CD4-positive, alpha-beta T cell treated with Interleukin-17A for 4 hours (primary cell): ENCODE data around the gene ATP10B.

ENCODE experiments used
- DNase-seq: peaks from one replicate; pipeline ENCODE4 v3.0.0-alpha.2; 2020; ENCODE audit warnings: mixed read lengths

The ATP10B gene

GRCh38 chr5:160626322-160626721 lies 225.7 kb downstream of the ATP10B start:
- no peak for DNase-seq

- DNase-seq = no peak
Observed at GRCh38 chr5:160621526-160621925, 230.5 kb downstream of the ATP10B start.

- no peak for DNase-seq
Observed at GRCh38 chr5:160620401-160620800, 231.6 kb downstream of the ATP10B start.

- DNase-seq = no peak
Observed at GRCh38 chr5:160619381-160619780, 232.6 kb downstream of the ATP10B start.

GRCh38 chr5:160618286-160618685 lies 233.7 kb downstream of the ATP10B start:
- no peak for DNase-seq

GRCh38 chr5:160616712-160617497 lies 235.1 kb downstream of the ATP10B start:
- no peak for DNase-seq

GRCh38 chr5:160614136-160614535 lies 237.9 kb downstream of the ATP10B start:
- DNase-seq = no peak

- no peak for DNase-seq
Observed at GRCh38 chr5:160605266-160605665, 246.7 kb downstream of the ATP10B start.

- no peak for DNase-seq
Observed at GRCh38 chr5:160604484-160604883, 247.5 kb downstream of the ATP10B start.

GRCh38 chr5:160602744-160603143 lies 249.3 kb downstream of the ATP10B start:
- no peak for DNase-seq

- no peak for DNase-seq
Observed at GRCh38 chr5:160601046-160601445, 251.0 kb downstream of the ATP10B start.

- no peak for DNase-seq
Observed at GRCh38 chr5:160573318-160573717, 278.7 kb downstream of the ATP10B start.

- no peak for DNase-seq
Observed at GRCh38 chr5:160567031-160567705, 284.8 kb downstream of the ATP10B start.

- DNase-seq = no peak
Observed at GRCh38 chr5:160565376-160565775, 286.6 kb downstream of the ATP10B start.

GRCh38 chr5:160556846-160557245 lies 295.2 kb downstream of the ATP10B start:
- no peak for DNase-seq

GRCh38 chr5:160555971-160556631 lies 295.9 kb downstream of the ATP10B start:
- DNase-seq = no peak

- DNase-seq = no peak
Observed at GRCh38 chr5:160555581-160555970, 296.4 kb downstream of the ATP10B start.

- no peak for DNase-seq
Observed at GRCh38 chr5:160550075-160550474, 301.9 kb downstream of the ATP10B start.

GRCh38 chr5:160548949-160549645 lies 302.9 kb downstream of the ATP10B start:
- DNase-seq = no peak

GRCh38 chr5:160547872-160548271 lies 304.1 kb downstream of the ATP10B start:
- no peak for DNase-seq

GRCh38 chr5:160547061-160547460 lies 304.9 kb downstream of the ATP10B start:
- no peak for DNase-seq

GRCh38 chr5:160545832-160546231 lies 306.2 kb downstream of the ATP10B start:
- no peak for DNase-seq

- no peak for DNase-seq
Observed at GRCh38 chr5:160543395-160543794, 308.6 kb downstream of the ATP10B start.
